Measurements from ENCODE around the gene NKX2-2.

Gene NKX2-2

GRCh38 chr20:21512634-21513180 is 1.2 kb downstream of the NKX2-2 start:
- TF ChIP-seq, protein P1, sequence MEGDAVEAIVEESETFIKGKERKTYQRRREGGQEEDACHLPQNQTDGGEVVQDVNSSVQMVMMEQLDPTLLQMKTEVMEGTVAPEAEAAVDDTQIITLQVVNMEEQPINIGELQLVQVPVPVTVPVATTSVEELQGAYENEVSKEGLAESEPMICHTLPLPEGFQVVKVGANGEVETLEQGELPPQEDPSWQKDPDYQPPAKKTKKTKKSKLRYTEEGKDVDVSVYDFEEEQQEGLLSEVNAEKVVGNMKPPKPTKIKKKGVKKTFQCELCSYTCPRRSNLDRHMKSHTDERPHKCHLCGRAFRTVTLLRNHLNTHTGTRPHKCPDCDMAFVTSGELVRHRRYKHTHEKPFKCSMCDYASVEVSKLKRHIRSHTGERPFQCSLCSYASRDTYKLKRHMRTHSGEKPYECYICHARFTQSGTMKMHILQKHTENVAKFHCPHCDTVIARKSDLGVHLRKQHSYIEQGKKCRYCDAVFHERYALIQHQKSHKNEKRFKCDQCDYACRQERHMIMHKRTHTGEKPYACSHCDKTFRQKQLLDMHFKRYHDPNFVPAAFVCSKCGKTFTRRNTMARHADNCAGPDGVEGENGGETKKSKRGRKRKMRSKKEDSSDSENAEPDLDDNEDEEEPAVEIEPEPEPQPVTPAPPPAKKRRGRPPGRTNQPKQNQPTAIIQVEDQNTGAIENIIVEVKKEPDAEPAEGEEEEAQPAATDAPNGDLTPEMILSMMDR (IDR thresholded peaks at IDR 0.05; ENCODE audit: low read length, missing control alignments): no peak
- no peak overlapping the region for H3K4me3 ChIP-seq (replicated peaks; ENCODE audit: low read depth, low read length)
- DNase-seq (ENCODE audit: low read depth): no peak

- H3K4me3 ChIP-seq (replicated peaks; ENCODE audit: low read depth, low read length): peak overlapping the region; percentile 3
- TF ChIP-seq, protein P1 (IDR thresholded peaks at IDR 0.05; ENCODE audit: low read length, missing control alignments): no peak
- DNase-seq (ENCODE audit: low read depth): no peak
These were observed 1.8 kb downstream of the NKX2-2 start for GRCh38 chr20:21511850-21512633.

DNA sequence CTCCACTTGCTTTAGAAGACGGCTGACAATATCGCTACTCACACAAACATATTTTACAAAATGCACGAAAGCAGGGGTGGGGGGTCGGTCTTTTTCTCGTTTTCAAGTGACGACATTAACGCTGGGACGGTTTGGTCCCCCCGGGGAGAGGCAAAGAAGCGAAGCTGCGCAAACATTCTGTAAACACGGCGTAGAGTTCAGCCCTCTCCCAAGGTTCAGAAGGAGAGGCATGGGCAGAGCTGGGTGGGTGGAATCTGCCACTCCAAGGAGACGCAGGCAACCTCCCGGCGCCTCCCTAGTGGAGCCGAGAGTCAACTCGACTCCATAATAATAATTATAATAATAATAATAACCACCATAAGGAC is 2.4 kb downstream of the NKX2-2 start:
- DNase-seq (ENCODE audit: low read depth): no peak
- H3K4me3 ChIP-seq (replicated peaks; ENCODE audit: low read depth, low read length): no peak overlapping the region
- TF ChIP-seq, protein P1 (IDR thresholded peaks at IDR 0.05; ENCODE audit: low read length, missing control alignments): no peak

GRCh38 chr20:21510414-21511384 is 3.2 kb downstream of the NKX2-2 start:
- TF ChIP-seq, protein P1 (IDR thresholded peaks at IDR 0.05; ENCODE audit: low read length, missing control alignments): no peak
- H3K4me3 ChIP-seq (replicated peaks; ENCODE audit: low read depth, low read length): peak overlapping the region; percentile 42
- no peak for DNase-seq (ENCODE audit: low read depth)

DNA sequence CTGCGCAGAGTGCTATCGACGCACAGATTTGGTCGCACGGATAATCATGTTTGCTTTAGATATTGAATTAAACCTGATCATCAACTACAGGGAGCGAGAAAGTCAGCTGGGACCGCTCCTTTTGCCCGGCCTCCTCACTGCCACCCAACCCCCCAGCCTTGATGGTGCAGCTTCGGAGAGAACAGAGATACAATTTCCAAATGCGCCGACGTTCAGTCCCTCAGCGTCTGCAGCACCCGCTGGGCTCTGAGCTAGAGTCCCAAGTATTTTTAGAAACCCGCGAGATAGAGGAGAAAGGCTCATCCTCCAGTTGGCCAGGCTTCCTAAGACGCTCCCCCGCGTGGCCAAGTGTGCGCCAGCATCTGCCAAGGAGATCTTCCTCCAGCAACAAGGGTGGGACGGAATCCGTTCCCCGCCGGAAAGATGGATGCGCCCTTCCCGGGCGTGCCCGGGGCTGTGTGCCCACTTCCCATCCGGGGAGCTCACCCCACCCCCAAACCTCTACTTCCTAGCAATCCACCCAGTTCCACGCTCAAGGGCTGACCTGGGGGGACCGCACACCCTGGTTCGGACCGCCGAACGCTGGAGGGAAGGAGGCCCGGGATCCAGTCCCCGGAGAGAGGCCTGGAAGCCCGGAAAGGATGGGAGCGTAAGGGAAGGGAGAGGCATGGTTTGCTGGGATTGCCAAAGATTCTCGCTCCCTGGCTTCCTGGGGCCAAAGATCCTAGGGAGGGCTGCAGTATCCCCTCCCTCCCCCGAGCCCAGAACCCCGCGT is 4.1 kb downstream of the NKX2-2 start:
- peak; percentile 37 for DNase-seq (ENCODE audit: low read depth)
- H3K4me3 ChIP-seq (replicated peaks; ENCODE audit: low read depth, low read length): peak overlapping the region; percentile 42
- TF ChIP-seq, protein P1 (IDR thresholded peaks at IDR 0.05; ENCODE audit: low read length, missing control alignments): peak; percentile 5

- DNase-seq (ENCODE audit: low read depth): no peak
- no peak overlapping the region for H3K4me3 ChIP-seq (replicated peaks; ENCODE audit: low read depth, low read length)
- TF ChIP-seq, protein P1 (IDR thresholded peaks at IDR 0.05; ENCODE audit: low read length, missing control alignments): no peak
These were observed 4.7 kb downstream of the NKX2-2 start for GRCh38 chr20:21509079-21509596.

Data from fibroblast of pulmonary artery (primary cell).